OCI-LY3 (cell line): ENCODE measurements around the gene FKBP1B.

ENCODE experiments used
- EZH2phosphoT487 ChIP-seq: fragments of 200-600 bp; shearing (Covaris generic); IDR thresholded peaks from 2 replicates; pipeline ENCODE4 v1.6.1; 2018; ENCODE audit warnings: antibody characterized with exemption, mixed run types, low read depth
- TF ChIP-seq, protein P1 (sequence below): fragments of 200-600, 300-600 bp; sonication (generic); IDR thresholded peaks from 2 replicates; pipeline ENCODE4 v1.5.1; 2014; ENCODE audit warnings: antibody characterized with exemption, low read length, low read depth

DNA sequence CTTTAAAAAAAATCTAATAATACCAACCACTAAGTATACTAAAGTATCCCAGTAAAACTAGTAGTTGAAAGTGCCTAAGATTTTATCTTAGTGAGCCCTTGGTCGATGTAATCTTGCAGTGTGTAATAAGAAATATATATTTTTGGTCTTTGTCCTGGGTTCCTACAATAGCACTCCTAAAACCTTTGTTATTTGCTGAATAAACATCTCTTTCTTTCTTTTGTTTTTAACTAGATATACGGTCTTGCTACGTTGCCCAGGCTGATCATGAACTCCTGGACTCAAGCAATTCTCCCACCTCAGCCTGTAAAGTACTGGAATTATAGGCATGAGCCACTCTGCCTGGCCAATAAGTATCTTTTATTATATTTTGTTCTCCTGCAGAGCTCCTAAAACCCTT is 37.5 kb downstream of the FKBP1B start:
- TF ChIP-seq, protein P1, sequence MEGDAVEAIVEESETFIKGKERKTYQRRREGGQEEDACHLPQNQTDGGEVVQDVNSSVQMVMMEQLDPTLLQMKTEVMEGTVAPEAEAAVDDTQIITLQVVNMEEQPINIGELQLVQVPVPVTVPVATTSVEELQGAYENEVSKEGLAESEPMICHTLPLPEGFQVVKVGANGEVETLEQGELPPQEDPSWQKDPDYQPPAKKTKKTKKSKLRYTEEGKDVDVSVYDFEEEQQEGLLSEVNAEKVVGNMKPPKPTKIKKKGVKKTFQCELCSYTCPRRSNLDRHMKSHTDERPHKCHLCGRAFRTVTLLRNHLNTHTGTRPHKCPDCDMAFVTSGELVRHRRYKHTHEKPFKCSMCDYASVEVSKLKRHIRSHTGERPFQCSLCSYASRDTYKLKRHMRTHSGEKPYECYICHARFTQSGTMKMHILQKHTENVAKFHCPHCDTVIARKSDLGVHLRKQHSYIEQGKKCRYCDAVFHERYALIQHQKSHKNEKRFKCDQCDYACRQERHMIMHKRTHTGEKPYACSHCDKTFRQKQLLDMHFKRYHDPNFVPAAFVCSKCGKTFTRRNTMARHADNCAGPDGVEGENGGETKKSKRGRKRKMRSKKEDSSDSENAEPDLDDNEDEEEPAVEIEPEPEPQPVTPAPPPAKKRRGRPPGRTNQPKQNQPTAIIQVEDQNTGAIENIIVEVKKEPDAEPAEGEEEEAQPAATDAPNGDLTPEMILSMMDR: no peak
- TF ChIP-seq EZH2phosphoT487: no peak
